GM19025 (cell line): ENCODE measurements around the gene SLMAP.

Experiments used
- ATAC-seq: cut with Tn5 transposase; IDR thresholded peaks from one replicate; pipeline ENCODE4 v1.9.1; 2021; ENCODE audit warnings: mild to moderate bottlenecking, low read depth, moderate library complexity; ENCODE audit not compliant: unreplicated experiment

SLMAP gene

DNA sequence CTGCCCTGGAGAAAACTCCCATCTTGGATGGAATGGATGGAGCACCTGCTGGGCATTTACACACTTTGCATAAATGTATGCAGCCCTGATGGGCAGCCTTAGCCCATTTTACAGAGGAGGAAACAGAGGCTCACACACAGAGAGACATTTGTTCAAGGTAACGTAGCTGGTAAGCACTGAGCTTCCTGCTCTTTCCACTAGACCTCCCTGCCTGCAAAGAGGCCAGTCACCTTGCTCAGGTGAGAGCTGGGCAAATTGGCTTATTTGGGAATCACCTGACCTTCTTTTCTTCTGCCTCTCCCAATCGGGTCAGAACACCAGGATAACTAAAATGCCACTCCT, 200.7 kb downstream of the SLMAP start:
- no peak for ATAC-seq

- ATAC-seq, result no peak
Measured at GRCh38 chr3:57957824-57958223, 201.7 kb downstream of the SLMAP start.

DNA sequence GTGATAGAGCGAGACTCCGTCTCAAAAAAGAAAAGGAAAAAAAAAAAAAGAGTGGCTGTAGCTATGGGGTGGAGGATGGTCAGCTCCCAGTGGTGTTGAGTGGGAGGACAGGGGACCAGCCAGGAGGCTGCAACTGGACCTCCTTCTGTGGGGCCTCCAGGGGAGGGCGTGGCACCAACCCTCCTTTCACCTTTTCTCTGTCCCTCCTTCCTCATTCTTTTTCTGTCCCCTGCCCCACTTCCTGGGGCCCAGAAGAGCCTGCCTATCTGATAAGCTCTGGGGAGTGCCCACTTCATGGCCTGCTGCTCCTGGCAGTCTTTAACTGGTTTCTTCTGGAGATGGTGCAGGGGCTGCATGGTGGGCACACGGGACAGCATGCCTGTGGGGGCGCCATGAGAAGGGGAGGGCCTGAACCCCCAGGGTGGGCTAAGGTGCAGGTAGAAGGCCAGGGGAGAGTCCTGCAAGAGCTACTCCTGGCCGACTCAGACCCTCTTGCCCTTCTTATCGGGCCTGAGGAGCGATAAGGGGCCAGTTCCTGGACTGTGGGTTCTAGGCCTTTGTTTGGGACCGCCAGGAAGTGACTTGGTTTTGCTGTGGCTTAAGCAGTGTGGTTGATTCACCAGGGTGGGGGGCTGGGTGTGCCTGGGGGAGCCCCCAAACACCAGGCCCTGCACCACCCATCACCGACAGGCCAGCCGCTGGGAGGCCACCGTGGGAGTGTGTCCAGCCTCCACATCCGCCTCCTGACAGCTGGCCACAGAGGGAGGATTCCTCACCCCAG, 202.7 kb downstream of the SLMAP start:
- ATAC-seq, result no peak

DNA sequence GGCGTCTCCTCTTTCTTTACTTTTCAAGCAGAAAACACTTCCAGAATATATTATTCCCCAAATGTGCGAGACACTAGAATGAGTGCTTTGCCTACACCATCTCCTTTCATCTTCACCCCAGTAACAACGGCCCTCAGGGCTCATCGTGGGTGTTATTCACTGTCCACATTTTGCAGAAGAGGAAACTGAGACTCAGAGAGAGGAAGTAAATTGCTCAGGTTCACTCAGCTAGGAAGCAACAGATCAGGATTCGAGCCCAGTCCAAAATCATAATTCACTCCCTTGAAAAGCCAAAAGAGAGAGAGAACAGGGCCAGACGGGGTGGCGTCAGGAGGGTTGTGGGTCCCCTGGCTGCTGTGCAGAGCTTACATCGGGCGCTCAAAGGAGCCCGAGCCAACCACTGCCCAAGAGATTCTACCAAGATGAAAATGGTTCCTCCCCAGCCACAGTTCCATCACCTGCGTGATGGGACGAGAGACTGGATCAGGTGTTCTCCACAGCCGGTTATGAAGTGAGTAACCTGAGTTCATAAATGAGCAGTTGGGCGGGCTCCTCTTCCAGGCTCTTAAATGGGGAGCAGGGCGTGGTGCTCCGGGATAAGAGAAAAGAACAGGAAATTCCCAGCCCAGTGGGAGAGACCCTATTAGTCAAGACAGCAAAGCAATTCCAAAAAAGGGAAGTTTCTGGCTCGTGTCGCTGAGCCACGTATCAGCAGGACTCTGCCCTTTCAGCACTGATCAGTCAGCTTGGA, 203.5 kb downstream of the SLMAP start:
- no peak for ATAC-seq

DNA sequence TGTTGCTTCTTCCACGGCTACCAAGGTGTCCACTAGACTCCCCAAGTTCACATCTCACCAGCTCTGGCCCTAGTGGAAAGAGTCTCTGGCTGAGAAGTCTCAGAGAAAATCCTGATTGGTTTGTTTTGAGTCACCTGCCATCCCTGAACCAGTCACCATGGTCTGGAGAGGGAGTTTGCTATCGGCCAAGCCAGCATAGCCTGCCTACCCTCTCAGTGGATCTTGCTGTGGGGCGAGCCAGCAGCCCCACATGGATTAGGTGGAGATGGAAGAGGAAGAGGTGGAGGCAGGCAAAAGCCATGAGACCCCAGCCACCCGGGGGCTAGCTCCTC, 204.0 kb downstream of the SLMAP start:
- no peak for ATAC-seq

GRCh38 chr3:57961177-57961827, 205.2 kb downstream of the SLMAP start:
- ATAC-seq, result no peak

GRCh38 chr3:57961828-57962447, 205.8 kb downstream of the SLMAP start:
- no peak for ATAC-seq

- no peak for ATAC-seq
Measured at GRCh38 chr3:57962448-57962834, 206.3 kb downstream of the SLMAP start.

DNA sequence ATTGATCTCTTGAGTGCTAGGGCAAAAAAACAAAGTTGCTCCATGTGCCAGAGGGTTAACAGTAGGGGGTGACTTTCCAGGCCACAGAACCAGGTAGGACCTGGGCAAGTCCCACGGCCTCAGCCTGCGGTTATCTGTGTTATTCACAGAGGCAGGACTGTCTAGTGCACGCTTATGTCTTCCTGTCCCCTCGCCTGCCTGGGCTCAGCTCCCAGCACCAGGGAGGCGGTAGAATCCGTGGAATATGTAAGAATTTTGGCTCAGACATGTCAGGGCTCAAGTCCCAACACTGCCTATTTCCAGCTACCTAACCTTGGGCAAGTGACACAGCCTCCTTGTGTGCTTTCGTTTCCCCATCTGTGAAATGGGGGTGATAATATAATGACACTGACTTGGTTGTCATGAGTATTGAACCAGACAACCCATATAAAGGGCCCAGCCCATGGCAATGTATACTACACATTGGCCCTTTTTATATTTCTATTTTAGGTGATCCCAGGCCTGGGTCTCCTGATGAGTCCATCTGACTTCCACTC, 207.8 kb downstream of the SLMAP start:
- ATAC-seq, result no peak

DNA sequence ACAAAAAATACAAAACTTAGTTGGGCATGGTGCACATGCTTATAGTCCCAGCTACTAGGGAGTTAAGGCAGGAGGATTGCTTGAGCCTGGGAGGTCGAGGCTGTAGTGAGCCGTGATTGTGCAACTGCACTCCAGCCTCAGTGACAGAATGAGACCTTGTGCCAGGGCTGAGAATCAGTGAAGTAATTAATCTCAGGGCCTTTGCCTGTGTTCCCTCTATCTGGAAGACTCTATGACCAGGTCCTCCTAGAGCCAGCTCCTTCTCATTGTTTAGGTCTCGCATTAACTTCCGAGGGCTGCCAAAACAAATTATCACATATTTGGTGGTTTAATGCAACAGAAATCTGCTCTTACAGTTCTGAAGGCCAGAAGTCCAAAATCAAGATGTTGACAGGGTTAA, 210.7 kb downstream of the SLMAP start:
- no peak for ATAC-seq

- ATAC-seq, result no peak
Measured at GRCh38 chr3:57967590-57967989, 211.5 kb downstream of the SLMAP start.

DNA sequence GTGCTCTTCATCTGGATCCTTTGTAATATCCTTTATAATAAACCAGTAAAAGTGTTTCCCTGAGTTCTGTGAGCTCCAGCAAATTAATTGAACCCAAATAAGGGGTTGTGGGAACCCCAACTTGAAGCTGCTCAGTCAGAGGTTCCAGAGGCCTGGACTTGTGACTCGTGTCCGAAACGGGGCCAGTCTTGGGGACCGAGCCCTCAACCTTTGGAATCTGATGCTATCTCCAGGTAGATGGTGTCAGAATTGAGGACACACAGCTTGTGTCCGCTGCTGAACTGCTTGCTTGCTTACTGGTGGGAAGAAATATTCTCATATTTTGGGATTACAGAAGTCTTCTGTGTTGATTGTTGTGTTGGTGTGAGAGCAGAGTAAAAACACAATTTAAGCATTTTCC, 212.4 kb downstream of the SLMAP start:
- no peak for ATAC-seq

- ATAC-seq, result no peak
Measured at GRCh38 chr3:57971975-57972374, 215.9 kb downstream of the SLMAP start.

GRCh38 chr3:57972531-57973111, 216.5 kb downstream of the SLMAP start:
- no peak for ATAC-seq

DNA sequence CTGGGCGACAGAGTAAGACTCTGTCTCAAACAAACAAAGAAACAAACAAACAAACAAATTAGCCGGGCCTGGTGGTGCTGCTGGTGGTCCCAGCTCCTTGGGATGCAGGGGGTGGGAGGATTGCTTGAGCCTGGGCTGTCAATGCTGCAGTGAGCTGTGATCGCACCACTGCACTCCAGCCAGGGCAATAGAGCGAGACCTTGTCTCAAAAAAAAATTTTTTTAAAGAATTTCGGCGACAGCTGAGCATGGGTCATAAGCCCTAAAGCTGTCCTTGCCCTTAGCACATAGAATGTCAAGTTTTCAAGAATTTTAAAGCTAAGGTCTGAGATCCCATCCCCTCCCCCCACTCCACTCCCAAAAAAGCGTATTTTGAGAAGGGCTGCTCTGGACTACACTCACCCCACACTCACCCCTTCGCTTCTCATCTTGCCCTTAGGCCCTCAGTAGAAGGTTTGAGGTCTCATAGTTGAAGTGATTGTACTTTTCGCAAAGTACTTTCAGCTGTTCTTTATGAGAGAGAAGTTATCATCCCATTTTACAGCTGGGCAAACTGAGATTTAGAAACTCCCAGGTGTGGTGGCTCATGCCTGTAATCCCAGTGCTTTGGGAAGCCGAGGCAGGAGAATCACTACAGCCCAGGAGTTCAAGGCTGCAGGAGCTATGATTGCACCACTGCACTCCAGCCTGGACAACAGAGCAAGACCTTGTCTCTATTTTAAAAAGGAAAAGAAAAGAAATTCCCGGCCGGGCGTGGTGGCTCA, 217.8 kb downstream of the SLMAP start:
- no peak for ATAC-seq

GRCh38 chr3:57974796-57975388, 218.8 kb downstream of the SLMAP start:
- ATAC-seq, result no peak

DNA sequence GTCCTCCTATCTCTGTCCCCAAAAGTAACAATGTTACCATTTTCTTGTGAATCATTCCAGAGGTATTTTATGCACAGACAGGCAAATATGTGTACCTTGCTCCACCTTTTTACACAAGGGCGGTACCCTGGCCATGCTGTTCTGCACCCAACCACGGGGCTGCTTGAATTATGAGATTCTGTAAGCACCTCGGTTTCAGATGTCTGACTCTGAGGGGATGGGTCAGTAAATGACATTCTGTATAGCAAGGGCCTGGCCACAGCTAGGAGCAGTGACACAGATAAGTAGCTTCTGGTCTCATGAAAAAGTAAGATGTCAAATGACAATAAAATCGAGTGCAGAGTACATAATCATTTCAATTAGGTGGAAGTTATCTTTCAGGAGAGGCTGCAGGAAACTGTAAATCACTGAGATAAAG, 221.7 kb downstream of the SLMAP start:
- ATAC-seq, result no peak

DNA sequence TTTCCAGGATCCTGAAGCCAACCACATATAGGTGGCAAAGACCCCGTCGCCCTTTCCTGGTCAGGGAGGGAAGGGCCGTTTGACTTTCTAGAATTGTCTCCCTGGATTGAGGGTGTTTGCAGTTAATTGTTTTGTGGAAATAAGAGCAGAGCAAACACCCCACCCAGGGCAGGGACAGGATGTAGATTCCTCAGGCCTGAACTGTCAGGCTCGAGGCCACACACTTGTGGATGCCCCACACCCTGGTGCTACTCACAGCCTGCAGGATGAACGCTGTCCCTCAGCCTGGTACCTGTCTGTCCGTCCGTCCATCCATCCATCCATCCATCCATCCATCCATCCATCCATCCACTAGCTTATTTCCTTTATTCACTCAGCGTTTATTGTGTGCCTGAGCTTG, 222.2 kb downstream of the SLMAP start:
- ATAC-seq, result no peak
